Ishikawa (cell line): ENCODE measurements around the gene GLDC.

Source experiments
- EP300 ChIP-seq: IDR thresholded peaks from 2 replicates; pipeline ENCODE4 v1.6.1; 2012; ENCODE audit warnings: borderline replicate concordance
- REST ChIP-seq: IDR thresholded peaks from 2 replicates; pipeline ENCODE4 v1.6.1; 2012; ENCODE audit warnings: low read depth, mild to moderate bottlenecking
- TF ChIP-seq, protein P1 (sequence below): IDR thresholded peaks from 2 replicates; pipeline ENCODE4 v1.6.1; 2012

GRCh38 chr9:6641961-6642360, 3.6 kb downstream of the GLDC start:
- TF ChIP-seq, protein P1, sequence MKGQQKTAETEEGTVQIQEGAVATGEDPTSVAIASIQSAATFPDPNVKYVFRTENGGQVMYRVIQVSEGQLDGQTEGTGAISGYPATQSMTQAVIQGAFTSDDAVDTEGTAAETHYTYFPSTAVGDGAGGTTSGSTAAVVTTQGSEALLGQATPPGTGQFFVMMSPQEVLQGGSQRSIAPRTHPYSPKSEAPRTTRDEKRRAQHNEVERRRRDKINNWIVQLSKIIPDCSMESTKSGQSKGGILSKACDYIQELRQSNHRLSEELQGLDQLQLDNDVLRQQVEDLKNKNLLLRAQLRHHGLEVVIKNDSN, result no peak
- no peak for TF ChIP-seq REST
- no peak for TF ChIP-seq EP300
